ENCODE measurements around the gene EDEM1. TPM values are rescaled to one million over a fixed set of nuclear protein-coding genes. Genes with fewer than 3 reads are reported as not detected.

EDEM1 gene
- total and polyA plus RNA-seq, 10 of the 15 experiments (the other 5 are each of a cell fraction or from before 2014, with no cell fraction given), result 18.9 to 138 (median 57.5) TPM

GRCh38 chr3:5210926-5211325, 23.4 kb downstream of the EDEM1 start:
- H3K4me2 ChIP-seq (ENCODE audit: control insufficient read depth, insufficient read depth), result no peak overlapping the region
- ChIA-PET RAD21 (ENCODE audit: unreplicated experiment) (no interaction called here), CTCF (interaction anchor here (1.0 kb wide), 1 partner anchor 33 kb away, joined by 3 read pairs; no protein-coding TSS in a partner anchor), POLR2A (no interaction called here), SMC1A (ENCODE audit: uncharacterized antibody, unreplicated experiment) (interaction anchor here (2.9 kb wide), 1 partner anchor 72 kb away, joined by 10 read pairs; no protein-coding TSS in a partner anchor)
- WGBS (ENCODE audit: insufficient coverage, insufficient replicate concordance, low lambda C conversion rate, missing lambda C conversion rate), result 98% methylated on average over 5 of the region's 5 CpGs
- H3K4me1 ChIP-seq (ENCODE audit: control insufficient read depth, insufficient read depth, low read length), result no peaks in the 10 kb centered on the region
- no peak overlapping the region for H3K9ac ChIP-seq (ENCODE audit: control insufficient read depth, insufficient read depth, low read length)
- no TSS peak for BruUV-seq (replicated peaks)
- ATAC-seq, result no peak
- no peak for DNase-seq (ENCODE audit: low read depth, low spot score)
- no peaks in the 10 kb centered on the region for H3K27me3 ChIP-seq (replicated peaks in 1 of 2; ENCODE audit: control insufficient read depth in 2 of 2, insufficient read depth in 2 of 2, low read length in 1 of 2)
- H3K79me2 ChIP-seq (ENCODE audit: control insufficient read depth, insufficient read depth, low read length), result peaks cover 10% of the 10 kb centered on the region
- no peak for TF ChIP-seq HDAC2 (IDR thresholded peaks at IDR 0.05)
- no peak for TF ChIP-seq SUPT20H (IDR thresholded peaks at IDR 0.05; ENCODE audit: borderline replicate concordance, control insufficient read depth, low read depth, low read length)
- no peak for TF ChIP-seq KLF5 (IDR thresholded peaks at IDR 0.05; ENCODE audit: partially characterized antibody)
- intact Hi-C loops (cut with micrococcal nuclease; ENCODE audit: unreplicated experiment) (no loop called here), in situ Hi-C loops (cut with MboI) (no loop called here)
- H3K4me3 ChIP-seq, result no peak overlapping the region
- no peak for FAIRE-seq
- H3K27ac ChIP-seq (ENCODE audit: control insufficient read depth, insufficient read depth), result no peak overlapping the region
- H3K36me3 ChIP-seq (ENCODE audit: control insufficient read depth in 2 of 2, insufficient read depth in 2 of 2, low read length in 1 of 2), result peaks cover 60 to 75% of the 10 kb centered on the region in 2 experiments
- H3K9me3 ChIP-seq (replicated peaks; ENCODE audit: control insufficient read depth, insufficient read depth, low read length), result no peaks in the 10 kb centered on the region
- no peaks in the 10 kb centered on the region for H4K20me1 ChIP-seq (ENCODE audit: control insufficient read depth, insufficient read depth)
- no peak overlapping the region for H2AFZ ChIP-seq (ENCODE audit: control insufficient read depth, low read depth, low read length)

GRCh38 chr3:5212628-5213573, 25.4 kb downstream of the EDEM1 start:
- ATAC-seq, result peak; percentile 17; the same call in 1 of the 3 replicates
- H3K36me3 ChIP-seq (ENCODE audit: control insufficient read depth in 2 of 2, insufficient read depth in 2 of 2, low read length in 1 of 2), result peaks cover 57 to 73% of the 10 kb centered on the region in 2 experiments
- intact Hi-C loops (cut with micrococcal nuclease; ENCODE audit: unreplicated experiment) (no loop called here), in situ Hi-C loops (cut with MboI) (no loop called here)
- ChIA-PET SMC1A (ENCODE audit: uncharacterized antibody, unreplicated experiment) (interaction anchor here (2.9 kb wide), 1 partner anchor 74 kb away, joined by 10 read pairs; no protein-coding TSS in a partner anchor), RAD21 (ENCODE audit: unreplicated experiment) (no interaction called here), POLR2A (interaction anchor here (0.5 kb wide), 1 partner anchor 628 kb away, joined by 4 read pairs; no protein-coding TSS in a partner anchor), CTCF (interaction anchor here (1.0 kb wide), 1 partner anchor 76 kb away, joined by 3 read pairs; no protein-coding TSS in a partner anchor)
- H3K27ac ChIP-seq (ENCODE audit: control insufficient read depth, insufficient read depth), result no peak overlapping the region
- FAIRE-seq, result no peak
- no peaks in the 10 kb centered on the region for H3K9me3 ChIP-seq (replicated peaks; ENCODE audit: control insufficient read depth, insufficient read depth, low read length)
- no peak overlapping the region for H3K4me3 ChIP-seq
- WGBS (ENCODE audit: insufficient coverage, insufficient replicate concordance, low lambda C conversion rate, missing lambda C conversion rate), result 94% methylated on average over 9 of the region's 9 CpGs
- H4K20me1 ChIP-seq (ENCODE audit: control insufficient read depth, insufficient read depth), result no peaks in the 10 kb centered on the region
- H3K4me1 ChIP-seq (ENCODE audit: control insufficient read depth, insufficient read depth, low read length), result no peaks in the 10 kb centered on the region
- no TSS peak for BruUV-seq (replicated peaks)
- H3K27me3 ChIP-seq (replicated peaks in 1 of 2; ENCODE audit: control insufficient read depth in 2 of 2, insufficient read depth in 2 of 2, low read length in 1 of 2), result no peaks in the 10 kb centered on the region
- TF ChIP-seq PKNOX1 (IDR thresholded peaks at IDR 0.05) (peak; percentile 68; the same call in 1 of the 2 replicates), NFXL1 (IDR thresholded peaks at IDR 0.05; ENCODE audit: borderline replicate concordance) (no peak)
- no peak overlapping the region for H2AFZ ChIP-seq (ENCODE audit: control insufficient read depth, low read depth, low read length)
- no peak overlapping the region for H3K4me2 ChIP-seq (ENCODE audit: control insufficient read depth, insufficient read depth)
- DNase-seq (ENCODE audit: low read depth, low spot score), result no peak
- peaks cover 1% of the 10 kb centered on the region for H3K79me2 ChIP-seq (ENCODE audit: control insufficient read depth, insufficient read depth, low read length)
- H3K9ac ChIP-seq (ENCODE audit: control insufficient read depth, insufficient read depth, low read length), result no peak overlapping the region

Data from GM12878 (cell line).